HG02588 (cell line): ENCODE results near the gene NPAS4.
"Not testable (repeated sequence)": the region's sequence is repeated elsewhere in the genome, so short reads cannot be mapped to it uniquely, and the experiment has no call there.

ENCODE experiments used
- ATAC-seq: cut with Tn5 transposase; IDR thresholded peaks from one replicate; pipeline ENCODE4 v1.9.1; 2021; ENCODE audit warnings: mild to moderate bottlenecking, moderate library complexity; ENCODE audit not compliant: unreplicated experiment

NPAS4 gene

DNA sequence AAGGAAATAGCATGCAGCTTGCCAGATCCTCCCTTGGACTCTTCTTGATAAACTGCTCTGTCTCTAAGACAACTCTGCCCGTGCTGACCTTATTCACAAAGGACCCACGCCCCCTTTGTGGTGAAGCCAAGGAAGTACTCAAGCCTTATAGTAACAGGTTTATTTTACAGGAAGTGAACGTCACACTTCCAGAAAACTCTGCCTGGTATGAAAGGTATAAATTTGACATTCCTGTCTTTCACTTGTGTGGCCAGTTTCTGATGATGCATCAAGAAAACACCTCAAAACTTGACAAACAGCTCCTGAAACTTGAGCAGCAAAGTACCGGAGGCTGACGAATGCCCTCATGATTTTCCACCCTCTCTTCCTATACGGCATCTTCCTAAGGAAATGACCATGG is 33.4 kb downstream of the NPAS4 start:
- no peak for ATAC-seq

- no peak for ATAC-seq
These were observed 34.0 kb downstream of the NPAS4 start for GRCh38 chr11:66454828-66455227.

GRCh38 chr11:66457826-66458225 is 37.0 kb downstream of the NPAS4 start:
- no peak for ATAC-seq

DNA sequence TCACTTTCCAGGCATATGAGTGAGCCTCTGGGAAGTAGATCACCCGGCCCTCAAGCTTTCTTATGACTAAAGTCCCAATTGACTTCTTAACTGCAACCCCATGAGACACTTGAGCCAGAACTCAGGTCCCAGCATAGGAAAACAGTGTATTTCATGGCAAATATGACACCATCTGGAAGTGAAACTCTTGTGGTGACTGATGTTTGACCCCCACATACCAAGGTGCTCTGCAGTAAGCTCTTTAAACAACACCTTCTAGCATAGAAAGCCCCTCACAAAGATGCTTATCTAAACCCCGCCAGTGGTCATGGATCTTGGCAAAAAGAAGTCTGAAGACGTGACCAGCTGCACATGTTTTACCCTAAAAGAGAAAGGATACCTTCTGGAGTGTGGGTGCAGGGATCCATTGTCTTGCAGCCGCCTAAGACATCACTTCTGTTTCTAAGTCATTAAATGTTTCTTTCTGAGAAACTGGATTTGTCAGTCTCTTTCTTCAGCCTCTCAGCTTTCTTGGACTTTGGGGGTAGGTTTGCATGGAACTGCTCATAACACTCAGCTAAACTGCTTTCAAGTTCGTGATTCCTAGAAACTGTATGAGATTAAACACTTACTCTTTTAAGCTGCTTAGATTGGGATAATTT is 38.4 kb downstream of the NPAS4 start:
- ATAC-seq, result no peak

- ATAC-seq, result no peak
These were observed 41.2 kb downstream of the NPAS4 start for GRCh38 chr11:66462010-66462409.

GRCh38 chr11:66462911-66463310 is 42.1 kb downstream of the NPAS4 start:
- ATAC-seq, result no peak

DNA sequence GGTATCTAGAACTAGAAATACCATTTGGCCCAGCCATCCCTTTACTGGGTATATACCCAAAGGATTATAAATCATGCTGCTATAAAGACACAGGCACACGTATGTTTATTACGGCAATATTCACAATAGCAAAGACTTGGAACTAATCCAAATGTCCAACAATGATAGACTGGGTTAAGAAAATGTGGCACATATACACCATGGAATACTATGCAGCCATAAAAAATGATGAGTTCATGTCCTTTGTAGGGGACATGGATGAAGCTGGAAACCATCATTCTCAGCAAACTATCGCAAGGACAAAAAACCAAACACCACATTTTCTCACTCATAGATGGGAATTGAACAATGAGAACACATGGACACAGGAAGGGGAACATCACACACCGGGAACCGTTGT is 43.3 kb downstream of the NPAS4 start:
- ATAC-seq, result not testable (repeated sequence)

DNA sequence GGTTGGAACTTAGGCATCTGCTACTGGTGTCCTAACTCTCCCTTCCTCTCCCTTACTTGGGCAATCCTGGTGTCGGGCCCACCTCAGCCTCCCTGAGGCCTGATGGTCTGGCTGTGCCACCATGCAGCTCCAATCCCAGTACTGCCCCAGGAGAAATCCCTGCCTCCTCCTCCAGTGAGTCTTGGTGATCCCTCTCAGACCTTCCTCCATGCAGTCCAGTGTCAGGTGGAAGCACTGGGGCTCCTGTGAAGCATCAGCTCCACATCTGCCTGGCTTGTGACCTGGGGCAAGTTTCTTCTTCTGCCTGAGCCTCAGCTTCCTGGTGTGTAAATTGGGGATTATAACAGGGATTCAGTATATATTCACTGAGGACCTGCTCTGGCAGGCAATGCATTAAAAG is 44.1 kb downstream of the NPAS4 start:
- ATAC-seq, result no peak

- ATAC-seq, result no peak
These were observed 44.8 kb downstream of the NPAS4 start for GRCh38 chr11:66465373-66466224.

- ATAC-seq, result peak; percentile 82
These were observed 45.6 kb downstream of the NPAS4 start, which contains the start of gene PELI3 for GRCh38 chr11:66466225-66467033. Gene PELI3 (plus strand): TSS chr11:66466905. CDS start chr11:66468129, 1,224 bp downstream.

- ATAC-seq, result peak; percentile 26
These were observed 46.3 kb downstream of the NPAS4 start for GRCh38 chr11:66467034-66467659.

DNA sequence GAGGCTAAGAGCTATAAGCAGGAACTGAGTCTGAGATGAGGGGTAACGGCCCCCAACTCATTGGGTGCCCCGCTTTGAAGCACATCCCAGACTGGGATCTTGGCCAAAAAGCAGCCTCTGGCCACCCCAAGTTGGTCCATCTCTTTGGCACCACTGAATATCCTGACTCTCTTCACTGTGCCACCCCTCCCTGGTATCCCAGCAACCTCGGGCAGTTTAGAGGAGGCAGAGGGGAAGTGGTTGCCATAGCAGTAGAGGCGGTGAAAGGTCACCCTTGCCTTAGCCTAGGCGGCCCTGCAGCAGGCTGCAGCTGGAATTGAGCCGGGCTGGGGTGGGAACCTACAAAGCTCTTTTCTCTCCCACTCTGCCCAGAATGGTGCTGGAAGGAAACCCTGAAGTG is 46.9 kb downstream of the NPAS4 start:
- no peak for ATAC-seq

DNA sequence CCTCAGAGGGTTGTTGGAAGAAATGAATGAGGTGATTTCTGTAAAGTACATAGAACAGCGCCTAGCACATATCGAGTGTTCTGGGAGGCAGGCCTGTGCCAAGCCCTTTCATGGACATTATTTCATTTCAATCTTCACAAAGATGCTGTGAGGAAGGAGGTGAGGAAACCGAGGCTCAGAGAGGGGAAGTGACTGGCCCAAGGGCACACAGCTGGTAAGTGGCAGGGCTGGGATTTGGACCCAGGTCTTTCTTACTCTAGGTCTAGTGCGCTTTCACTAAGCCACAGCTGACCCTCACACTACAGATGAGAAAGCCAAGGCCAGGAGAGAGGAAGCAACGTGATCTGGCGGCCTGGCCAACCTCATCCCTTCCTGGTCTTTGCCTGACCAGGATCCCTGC is 47.9 kb downstream of the NPAS4 start:
- no peak for ATAC-seq

- no peak for ATAC-seq
These were observed 48.6 kb downstream of the NPAS4 start for GRCh38 chr11:66469441-66469840.

GRCh38 chr11:66470015-66470414 is 49.2 kb downstream of the NPAS4 start:
- no peak for ATAC-seq

GRCh38 chr11:66471142-66471541 is 50.3 kb downstream of the NPAS4 start:
- no peak for ATAC-seq

DNA sequence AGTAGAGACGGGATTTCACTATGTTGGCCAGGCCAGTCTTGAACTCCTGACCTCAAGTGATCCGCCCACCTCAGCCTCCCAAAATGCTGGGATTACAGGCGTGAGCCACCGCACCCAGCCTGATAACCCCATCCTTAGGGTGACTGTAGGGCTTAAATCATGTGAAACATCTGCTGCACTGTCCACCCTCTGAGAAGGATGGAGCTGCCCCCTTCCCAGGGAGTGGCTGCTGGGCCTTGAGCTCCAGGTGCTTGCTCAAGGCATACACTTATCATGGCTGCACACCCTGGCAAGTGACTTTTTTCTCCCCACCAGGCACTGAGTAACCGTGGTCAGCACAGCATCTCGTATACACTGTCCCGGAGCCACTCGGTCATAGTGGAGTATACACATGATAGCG is 51.2 kb downstream of the NPAS4 start:
- ATAC-seq, result no peak

- ATAC-seq, result no peak
These were observed 52.3 kb downstream of the NPAS4 start for GRCh38 chr11:66473167-66473566.

DNA sequence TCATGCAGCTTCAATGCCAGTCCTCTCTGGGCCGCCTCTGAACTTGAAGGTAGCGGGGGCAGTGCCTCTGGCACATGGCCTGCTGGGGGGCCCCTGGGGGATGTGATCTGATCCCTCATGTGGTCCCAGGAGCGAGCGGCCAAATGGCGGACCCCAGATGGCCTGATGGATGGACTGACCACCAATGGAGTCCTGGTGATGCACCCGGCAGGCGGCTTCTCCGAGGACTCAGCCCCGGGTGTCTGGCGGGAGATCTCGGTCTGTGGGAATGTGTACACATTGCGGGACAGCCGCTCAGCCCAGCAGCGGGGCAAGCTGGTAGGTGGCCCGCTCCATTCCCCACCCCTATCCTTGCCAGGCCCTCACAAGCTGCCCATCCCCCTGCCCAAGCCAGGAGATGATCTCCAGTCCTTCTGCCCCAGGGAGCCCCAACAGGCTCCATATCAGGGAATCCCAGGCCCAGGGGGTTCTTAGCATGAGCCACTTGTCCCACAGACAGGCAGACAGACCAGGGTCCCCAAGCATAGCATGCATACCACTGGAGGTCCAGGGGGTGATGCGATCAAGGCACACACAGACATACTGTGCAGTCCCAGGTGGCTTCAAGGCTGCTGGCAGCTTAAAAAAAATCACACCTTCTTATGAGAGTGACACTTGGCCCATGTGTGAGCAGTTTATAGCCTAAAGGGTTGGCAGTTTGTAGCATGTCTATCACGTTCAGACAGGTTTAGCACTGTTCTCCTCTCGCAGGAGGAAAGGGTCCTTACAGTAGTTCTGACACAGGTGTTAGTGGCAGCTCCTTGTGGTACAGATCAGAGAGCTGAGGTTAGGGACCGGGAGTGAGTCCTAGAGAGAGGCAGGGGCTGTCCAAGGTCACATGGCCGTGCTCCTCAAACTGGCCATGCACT is 53.0 kb downstream of the NPAS4 start:
- no peak for ATAC-seq
